Myocyte (in vitro differentiated cells): ENCODE results near the gene NT5M. TPM values are rescaled to one million over a fixed set of nuclear protein-coding genes. Genes with fewer than 3 reads are reported as not detected.
A peak's percentile ranks its signal among the peaks of the same experiment; 100 is the strongest.
"Not testable (repeated sequence)": the region's sequence is repeated elsewhere in the genome, so short reads cannot be mapped to it uniquely, and the experiment has no call there.

Source experiments
- DNase-seq: peaks from one replicate; pipeline ENCODE4 v3.0.0-alpha.2; 2012; ENCODE audit warnings: low read depth
- polyA plus RNA-seq: library from polyadenylated mRNA; unstranded; fragments of >200 nt; gene quantifications from one replicate; pipeline ENCODE4 v1.2.1, GENCODE V29; 2012; ENCODE audit warnings: missing spikeins
- total RNA-seq: library from RNA; depleted of rRNA; stranded (reverse); fragments of >200 nt; gene quantifications from 2 replicates; pipeline ENCODE4 v1.2.3, GENCODE V29; 2014

Gene NT5M
- total RNA-seq, result 12.4 and 19.3 TPM in 2 replicates
- polyA plus RNA-seq, result 4.7 TPM

GRCh38 chr17:17303010-17303846, at the start of gene NT5M:
Gene NT5M, plus strand, starts transcription at chr17:17303373. Its CDS starts 178 bp downstream, at chr17:17303551.
- peak; percentile 74 for DNase-seq

- no peak for DNase-seq
These were observed 49.8 kb upstream of the NT5M start for GRCh38 chr17:17253406-17253805.

- no peak for DNase-seq
These were observed 49.1 kb upstream of the NT5M start for GRCh38 chr17:17254036-17254435.

GRCh38 chr17:17255689-17256088, 47.5 kb upstream of the NT5M start:
- DNase-seq, result not testable (repeated sequence)

GRCh38 chr17:17256316-17256715, 46.9 kb upstream of the NT5M start:
- no peak for DNase-seq

- DNase-seq, result no peak
These were observed 45.2 kb upstream of the NT5M start for GRCh38 chr17:17258011-17258410.

- DNase-seq, result peak; percentile 61
These were observed 44.2 kb upstream of the NT5M start for GRCh38 chr17:17258998-17259397.

GRCh38 chr17:17264430-17264829, 38.7 kb upstream of the NT5M start:
- no peak for DNase-seq

- DNase-seq, result no peak
These were observed 33.0 kb upstream of the NT5M start for GRCh38 chr17:17269926-17270773.

- DNase-seq, result no peak
These were observed 27.2 kb upstream of the NT5M start for GRCh38 chr17:17275971-17276370.

GRCh38 chr17:17277431-17277830, 25.7 kb upstream of the NT5M start:
- not testable (repeated sequence) for DNase-seq

GRCh38 chr17:17279316-17279715, 23.9 kb upstream of the NT5M start:
- DNase-seq, result no peak

- DNase-seq, result peak; percentile 98
These were observed 22.3 kb upstream of the NT5M start, which contains the start of gene COPS3 for GRCh38 chr17:17280613-17281549. Gene COPS3, minus strand, starts transcription at chr17:17281246. Its CDS starts 60 bp downstream, at chr17:17281186.

GRCh38 chr17:17285951-17286350, 17.2 kb upstream of the NT5M start:
- DNase-seq, result no peak

GRCh38 chr17:17289086-17289485, 14.1 kb upstream of the NT5M start:
- DNase-seq, result no peak

GRCh38 chr17:17289701-17290100, 13.5 kb upstream of the NT5M start:
- DNase-seq, result no peak

- DNase-seq, result no peak
These were observed 8.0 kb upstream of the NT5M start for GRCh38 chr17:17295141-17295540.

- DNase-seq, result no peak
These were observed 6.0 kb upstream of the NT5M start for GRCh38 chr17:17297217-17297616.

- no peak for DNase-seq
These were observed 5.1 kb upstream of the NT5M start for GRCh38 chr17:17298108-17298507.

GRCh38 chr17:17300624-17301568, 2.3 kb upstream of the NT5M start:
- DNase-seq, result peak; percentile 16
